GM23248 (cell line): Measurements from ENCODE around the gene LIN7C. TPM values are rescaled to one million over a fixed set of nuclear protein-coding genes. Genes with fewer than 3 reads are reported as not detected.

Source experiments
- DNase-seq: peaks from one replicate; pipeline ENCODE4 v3.0.0-alpha.2; 2015
- H2AFZ ChIP-seq: fragments of 200-600 bp; sonication (generic); 2 replicates; pipeline ENCODE4 v1.6.1; 2016; ENCODE audit warnings: antibody characterized with exemption
- H3F3A ChIP-seq: fragments of 200-600 bp; sonication (generic); 2 replicates; pipeline ENCODE4 v1.6.1; 2016; ENCODE audit warnings: mild to moderate bottlenecking, antibody characterized with exemption, mixed run types; ENCODE audit not compliant: insufficient read depth
- H3K27ac ChIP-seq: fragments of 200-600 bp; sonication (generic); 2 replicates; pipeline ENCODE4 v1.5.1; 2016; ENCODE audit warnings: mild to moderate bottlenecking
- H3K27me3 ChIP-seq: fragments of 200-600 bp; sonication (generic); replicated peaks from 2 replicates; pipeline ENCODE4 v1.6.1; 2016; ENCODE audit warnings: mild to moderate bottlenecking; ENCODE audit not compliant: insufficient read depth
- H3K36me3 ChIP-seq: fragments of 200-600 bp; sonication (generic); 2 replicates; pipeline ENCODE4 v1.6.1; 2016; ENCODE audit warnings: low read depth, mild to moderate bottlenecking
- H3K4me1 ChIP-seq: fragments of 200-600 bp; sonication (generic); 2 replicates; pipeline ENCODE4 v1.6.1; 2016; ENCODE audit warnings: mild to moderate bottlenecking; ENCODE audit not compliant: insufficient read depth
- H3K4me2 ChIP-seq: fragments of 200-600 bp; sonication (generic); one replicate; pipeline ENCODE4 v1.6.1; 2016; ENCODE audit warnings: mild to moderate bottlenecking; ENCODE audit not compliant: unreplicated experiment
- H3K4me3 ChIP-seq: fragments of 200-600 bp; sonication (generic); 2 replicates; pipeline ENCODE4 v1.5.1; 2016; ENCODE audit warnings: mild to moderate bottlenecking
- H3K79me2 ChIP-seq: fragments of 200-600 bp; sonication (generic); 2 replicates; pipeline ENCODE4 v1.6.1; 2016; ENCODE audit warnings: mild to moderate bottlenecking; ENCODE audit not compliant: insufficient read depth
- H3K9ac ChIP-seq: fragments of 200-600 bp; sonication (generic); 2 replicates; pipeline ENCODE4 v1.6.1; 2016; ENCODE audit warnings: mild to moderate bottlenecking
- H3K9me2 ChIP-seq: fragments of 200-600 bp; sonication (generic); 2 replicates; pipeline ENCODE4 v1.6.1; 2016; ENCODE audit warnings: mixed run types, mild to moderate bottlenecking, moderate library complexity; ENCODE audit not compliant: insufficient read depth
- H3K9me3 ChIP-seq: fragments of 200-600 bp; sonication (generic); one replicate; pipeline ENCODE4 v1.6.1; 2017; ENCODE audit warnings: low read depth
- H4K20me1 ChIP-seq: fragments of 200-600 bp; sonication (generic); 2 replicates; pipeline ENCODE4 v1.6.0; 2016; ENCODE audit not compliant: insufficient read depth
- EZH2 ChIP-seq: fragments of 200-600 bp; sonication (generic); IDR thresholded peaks from 2 replicates; pipeline ENCODE4 v1.6.1; 2018; ENCODE audit warnings: antibody characterized with exemption, mild to moderate bottlenecking; ENCODE audit not compliant: insufficient read depth, poor library complexity, severe bottlenecking
- EZH2phosphoT487 ChIP-seq: fragments of 200-600 bp; sonication (generic); IDR thresholded peaks from 2 replicates; pipeline ENCODE4 v1.6.1; 2018; ENCODE audit warnings: antibody characterized with exemption, moderate library complexity, mild to moderate bottlenecking, low read depth; ENCODE audit not compliant: insufficient read depth
- WGBS, 2 experiments: methylation state at CpG; one replicate each; pipeline ENCODE4 v1.1.6; 2015 to 2017; ENCODE audit warnings: low lambda C conversion rate in 2 of 2, low coverage in 1 of 2; ENCODE audit errors: missing lambda C conversion rate in 2 of 2; 5-methylcytosine and 5-hydroxymethylcytosine counted together
- in situ Hi-C: fragments of 300-500 bp; cut with MboI; formaldehyde crosslinking; loops from 2 replicates; pipeline ENCODE4 v1.15.0; 2020
- polyA plus RNA-seq: library from polyadenylated mRNA; unstranded; fragments of >200 nt; fragmentation: Nextera tagmentation; extraction: Ambion mirVana; gene quantifications from 2 replicates; pipeline ENCODE4 v1.2.1, GENCODE V29; 2016
- total RNA-seq: library from RNA; depleted of rRNA; stranded (reverse); fragments of >200 nt; shearing (Covaris generic); gene quantifications from 2 replicates; pipeline ENCODE4 v1.2.3, GENCODE V29; 2014

Gene LIN7C
- total and polyA plus RNA-seq, 2 experiments from 2014 or later, result 43.0 to 47.0 TPM

- H4K20me1 ChIP-seq, result no peaks in the 10 kb centered on the region
- no peaks in the 10 kb centered on the region for H3K27me3 ChIP-seq
- TF ChIP-seq EZH2 (no peak), EZH2phosphoT487 (no peak)
- H3K79me2 ChIP-seq, result no peaks in the 10 kb centered on the region
- peaks cover 6% of the 10 kb centered on the region; the same call in 1 of the 2 replicates for H3K4me1 ChIP-seq
- in situ Hi-C loops, result no loop called here
- DNase-seq, result peak; percentile 85
- peak overlapping the region; percentile 28 for H3K27ac ChIP-seq
- no peaks in the 10 kb centered on the region for H3K9me3 ChIP-seq
- H2AFZ ChIP-seq, result no peak overlapping the region
- H3K36me3 ChIP-seq, result no peaks in the 10 kb centered on the region
- no peak overlapping the region for H3K9ac ChIP-seq
- WGBS, 2 experiments, result 3 to 6% methylated on average over 4 of the region's 4 CpGs
- peak overlapping the region; percentile 17; the same call in 1 of the 2 replicates for H3K4me3 ChIP-seq
- H3K9me2 ChIP-seq, result no peaks in the 10 kb centered on the region
- no peak overlapping the region for H3K4me2 ChIP-seq
- peaks cover 18% of the 10 kb centered on the region; the same call in 1 of the 2 replicates for H3F3A ChIP-seq
Observed at GRCh38 chr11:27514558-27514957, 8.0 kb upstream of the LIN7C start.

- H2AFZ ChIP-seq, result no peak overlapping the region
- no peaks in the 10 kb centered on the region for H4K20me1 ChIP-seq
- H3K4me1 ChIP-seq, result peaks cover 6% of the 10 kb centered on the region; the same call in 1 of the 2 replicates
- H3F3A ChIP-seq, result peaks cover 18% of the 10 kb centered on the region; the same call in 1 of the 2 replicates
- no peaks in the 10 kb centered on the region for H3K27me3 ChIP-seq
- no peaks in the 10 kb centered on the region for H3K79me2 ChIP-seq
- no peak overlapping the region for H3K9ac ChIP-seq
- in situ Hi-C loops, result no loop called here
- H3K27ac ChIP-seq, result peak overlapping the region; percentile 28
- no peaks in the 10 kb centered on the region for H3K9me3 ChIP-seq
- WGBS, 2 experiments, result 64 to 65% methylated on average over 4 of the region's 4 CpGs
- no peaks in the 10 kb centered on the region for H3K9me2 ChIP-seq
- no peak for DNase-seq
- no peak overlapping the region for H3K4me2 ChIP-seq
- no peak for TF ChIP-seq EZH2
- no peak for TF ChIP-seq EZH2phosphoT487
- H3K36me3 ChIP-seq, result no peaks in the 10 kb centered on the region
- no peak overlapping the region for H3K4me3 ChIP-seq
Observed at GRCh38 chr11:27514076-27514475, 7.5 kb upstream of the LIN7C start.

GRCh38 chr11:27513389-27513788 lies 6.8 kb upstream of the LIN7C start:
- H3K9ac ChIP-seq, result no peak overlapping the region
- no peak overlapping the region for H3K4me3 ChIP-seq
- 73 to 77% methylated on average over 2 of the region's 2 CpGs for WGBS, 2 experiments
- DNase-seq, result no peak
- H3K27ac ChIP-seq, result no peak overlapping the region
- no peaks in the 10 kb centered on the region for H3K27me3 ChIP-seq
- no peak overlapping the region for H3K4me2 ChIP-seq
- no peaks in the 10 kb centered on the region for H4K20me1 ChIP-seq
- H3K36me3 ChIP-seq, result no peaks in the 10 kb centered on the region
- in situ Hi-C loops, result no loop called here
- no peak overlapping the region for H2AFZ ChIP-seq
- H3K4me1 ChIP-seq, result peaks cover 6% of the 10 kb centered on the region; the same call in 1 of the 2 replicates
- no peaks in the 10 kb centered on the region for H3K9me3 ChIP-seq
- H3K9me2 ChIP-seq, result no peaks in the 10 kb centered on the region
- TF ChIP-seq EZH2phosphoT487 (no peak), EZH2 (no peak)
- peaks cover 5% of the 10 kb centered on the region; the same call in 1 of the 2 replicates for H3K79me2 ChIP-seq
- peaks cover 18% of the 10 kb centered on the region; the same call in 1 of the 2 replicates for H3F3A ChIP-seq

GRCh38 chr11:27512238-27512637 lies 5.7 kb upstream of the LIN7C start:
- Histone ChIP-seq H4K20me1 (no peaks in the 10 kb centered on the region), H3K9me3 (no peaks in the 10 kb centered on the region), H3K27me3 (no peaks in the 10 kb centered on the region), H3F3A (peaks cover 18% of the 10 kb centered on the region; the same call in 1 of the 2 replicates), H3K9me2 (no peaks in the 10 kb centered on the region), H3K9ac (no peak overlapping the region), H2AFZ (no peak overlapping the region), H3K36me3 (no peaks in the 10 kb centered on the region), H3K4me1 (peaks cover 14% of the 10 kb centered on the region), H3K4me3 (no peak overlapping the region), H3K79me2 (peaks cover 16% of the 10 kb centered on the region), H3K4me2 (no peak overlapping the region), H3K27ac (no peak overlapping the region)
- DNase-seq, result no peak
- in situ Hi-C loops, result no loop called here
- TF ChIP-seq EZH2 (no peak), EZH2phosphoT487 (no peak)
- WGBS, 2 experiments, result 79 to 82% methylated on average over 3 of the region's 3 CpGs
